ENCODE results near the gene RGS7.

GRCh38 chr1:240976685-240977084, 380.3 kb downstream of the RGS7 start:
- no peak for TF ChIP-seq CTCF (conservative IDR thresholded peaks at IDR 0.05; ENCODE audit: low read length)
- no peak for TF ChIP-seq EZH2phosphoT487 (IDR thresholded peaks at IDR 0.05; ENCODE audit: borderline replicate concordance, low read depth, low read length)
